GM06990 (cell line): ENCODE measurements around the gene ARL1.
A peak's percentile ranks its signal among the peaks of the same experiment; 100 is the strongest.
"Not testable (repeated sequence)": the region's sequence is repeated elsewhere in the genome, so short reads cannot be mapped to it uniquely, and the experiment has no call there.

Experiments used
- DNase-seq: peaks from one replicate; pipeline ENCODE4 v3.0.0-alpha.2; 2011; ENCODE audit not compliant: insufficient read length; ENCODE audit errors: extremely low read depth
- H3K27me3 ChIP-seq: replicated peaks from 2 replicates; pipeline ENCODE4 v1.6.0; 2011; ENCODE audit warnings: low read length; ENCODE audit not compliant: control insufficient read depth, insufficient read depth
- H3K36me3 ChIP-seq: 2 replicates; pipeline ENCODE4 v1.5.1; 2011; ENCODE audit warnings: low read length; ENCODE audit not compliant: control insufficient read depth, insufficient read depth
- H3K4me3 ChIP-seq: replicated peaks from 2 replicates; pipeline ENCODE4 v1.5.1; 2011; ENCODE audit warnings: low read depth, mild to moderate bottlenecking, control low read depth, low read length
- CTCF ChIP-seq: IDR thresholded peaks from 2 replicates; pipeline ENCODE4 v1.5.1; 2011; ENCODE audit warnings: low read length, control low read depth, mild to moderate bottlenecking, inconsistent platforms; ENCODE audit not compliant: insufficient read depth, poor library complexity, severe bottlenecking

The ARL1 gene

GRCh38 chr12:101430456-101430855 lies 22.9 kb upstream of the ARL1 start:
- DNase-seq: no peak
- Histone ChIP-seq H3K27me3 (no peaks in the 10 kb centered on the region; the same call in 1 of the 2 replicates), H3K36me3 (no peaks in the 10 kb centered on the region), H3K4me3 (no peak overlapping the region)
- TF ChIP-seq CTCF: no peak

GRCh38 chr12:101424620-101425019 lies 17.0 kb upstream of the ARL1 start:
- TF ChIP-seq CTCF: no peak
- Histone ChIP-seq H3K27me3 (no peaks in the 10 kb centered on the region; the same call in 1 of the 2 replicates), H3K36me3 (no peaks in the 10 kb centered on the region), H3K4me3 (no peak overlapping the region)
- DNase-seq: no peak

GRCh38 chr12:101422066-101422465 lies 14.5 kb upstream of the ARL1 start:
- not testable (repeated sequence) for H3K4me3 ChIP-seq, H3K36me3 ChIP-seq, H3K27me3 ChIP-seq, DNase-seq

GRCh38 chr12:101415228-101415627 lies 7.7 kb upstream of the ARL1 start:
- TF ChIP-seq CTCF: no peak
- DNase-seq: no peak
- H3K4me3 ChIP-seq: no peak overlapping the region
- H3K27me3 ChIP-seq: no peaks in the 10 kb centered on the region
- no peaks in the 10 kb centered on the region for H3K36me3 ChIP-seq

- no peaks in the 10 kb centered on the region for H3K36me3 ChIP-seq
- H3K4me3 ChIP-seq: no peak overlapping the region
- peak; percentile 2 for DNase-seq
- TF ChIP-seq CTCF: peak; percentile 45
- H3K27me3 ChIP-seq: no peaks in the 10 kb centered on the region
These were observed 7.1 kb upstream of the ARL1 start for GRCh38 chr12:101414533-101415119.

GRCh38 chr12:101410169-101410568 lies 2.6 kb upstream of the ARL1 start:
- DNase-seq, H3K36me3 ChIP-seq: not testable (repeated sequence)

GRCh38 chr12:101407049-101407435 lies 530 bp downstream of the ARL1 start:
- H3K4me3 ChIP-seq: peak overlapping the region; percentile 96
- no peaks in the 10 kb centered on the region for H3K27me3 ChIP-seq
- H3K36me3 ChIP-seq: no peaks in the 10 kb centered on the region; the same call in 1 of the 2 replicates
- no peak for DNase-seq
- TF ChIP-seq CTCF: no peak

More at GRCh38 chr12:101410169-101410568, 2.6 kb upstream of the ARL1 start:
- H3K27me3 ChIP-seq, H3K4me3 ChIP-seq: not testable (repeated sequence)

- not testable (repeated sequence) for H3K36me3 ChIP-seq, DNase-seq, H3K27me3 ChIP-seq
These were observed 16.4 kb downstream of the ARL1 start for GRCh38 chr12:101391181-101391580.

More at GRCh38 chr12:101391181-101391580, 16.4 kb downstream of the ARL1 start:
- not testable (repeated sequence) for H3K4me3 ChIP-seq
